ENCODE results near the gene OR51B4. TPM values are rescaled to one million over a fixed set of nuclear protein-coding genes. Genes with fewer than 3 reads are reported as not detected.
"Not testable (repeated sequence)": the region's sequence is repeated elsewhere in the genome, so short reads cannot be mapped to it uniquely, and the experiment has no call there.

OR51B4 gene
- total RNA-seq, result not detected

- POLR2A ChIA-PET, result no interaction called here
- no peaks in the 10 kb centered on the region for H3K4me1 Mint-ChIP-seq
- peaks cover 3% of the 10 kb centered on the region for H3K27me3 Mint-ChIP-seq
- DNase-seq, result no peak
- H3K27ac Mint-ChIP-seq, result no peak within 1 kb of the TSS
- H3K9me3 Mint-ChIP-seq, result no peaks in the 10 kb centered on the region
- no peaks in the 10 kb centered on the region for H3K36me3 Mint-ChIP-seq (ENCODE audit: low read depth)
- CTCF ChIA-PET, result no interaction called here
- no peak within 1 kb of the TSS for H3K4me3 Mint-ChIP-seq
These were observed at the start of gene OR51B4 for GRCh38 chr11:5301846-5302245. Gene OR51B4 (minus strand): TSS chr11:5301946. CDS start chr11:5301946, 0 bp downstream.

GRCh38 chr11:5351208-5351607, 49.5 kb upstream of the OR51B4 start, which contains the start of gene OR51B6:
Gene OR51B6 (plus strand): TSS chr11:5351508. CDS start chr11:5351508, 0 bp downstream.
- Mint-ChIP-seq H3K27me3 (no peaks in the 10 kb centered on the region), H3K36me3 (ENCODE audit: low read depth) (no peaks in the 10 kb centered on the region), H3K4me3 (no peak within 1 kb of the TSS), H3K27ac (no peak within 1 kb of the TSS), H3K9me3 (no peaks in the 10 kb centered on the region), H3K4me1 (no peaks in the 10 kb centered on the region)
- CTCF ChIA-PET, result no interaction called here
- no peak for DNase-seq
- POLR2A ChIA-PET, result no interaction called here

GRCh38 chr11:5349550-5349949, 47.8 kb upstream of the OR51B4 start:
- CTCF ChIA-PET, result no interaction called here
- no peaks in the 10 kb centered on the region for H3K9me3 Mint-ChIP-seq

GRCh38 chr11:5348551-5349194, 46.9 kb upstream of the OR51B4 start:
- CTCF ChIA-PET, result no interaction called here

More at GRCh38 chr11:5349550-5349949, 47.8 kb upstream of the OR51B4 start:
- POLR2A ChIA-PET, result no interaction called here
- no peaks in the 10 kb centered on the region for H3K4me1 Mint-ChIP-seq
- H3K36me3 Mint-ChIP-seq (ENCODE audit: low read depth), result no peaks in the 10 kb centered on the region
- H3K4me3 Mint-ChIP-seq, result no peak overlapping the region
- no peak for DNase-seq
- H3K27me3 Mint-ChIP-seq, result no peaks in the 10 kb centered on the region
- H3K27ac Mint-ChIP-seq, result no peak overlapping the region

GRCh38 chr11:5345831-5346230, 44.1 kb upstream of the OR51B4 start:
- POLR2A ChIA-PET, result no interaction called here
- CTCF ChIA-PET, result no interaction called here
- Mint-ChIP-seq H3K27me3 (no peaks in the 10 kb centered on the region), H3K4me3 (no peak overlapping the region), H3K4me1 (no peaks in the 10 kb centered on the region), H3K9me3 (no peaks in the 10 kb centered on the region), H3K27ac (no peak overlapping the region), H3K36me3 (ENCODE audit: low read depth) (no peaks in the 10 kb centered on the region)
- no peak for DNase-seq

More at GRCh38 chr11:5348551-5349194, 46.9 kb upstream of the OR51B4 start:
- no peaks in the 10 kb centered on the region for H3K27me3 Mint-ChIP-seq
- H3K36me3 Mint-ChIP-seq (ENCODE audit: low read depth), result no peaks in the 10 kb centered on the region
- H3K27ac Mint-ChIP-seq, result no peak overlapping the region
- no peak overlapping the region for H3K4me3 Mint-ChIP-seq
- no peaks in the 10 kb centered on the region for H3K4me1 Mint-ChIP-seq
- POLR2A ChIA-PET, result no interaction called here
- no peak for DNase-seq
- H3K9me3 Mint-ChIP-seq, result no peaks in the 10 kb centered on the region

GRCh38 chr11:5343474-5344335, 42.0 kb upstream of the OR51B4 start, which contains the start of gene OR51B5:
Gene OR51B5 (minus strand): TSS chr11:5343524. CDS start chr11:5343524, 0 bp downstream.
- H3K4me1 Mint-ChIP-seq, result no peaks in the 10 kb centered on the region

GRCh38 chr11:5339771-5340322, 38.1 kb upstream of the OR51B4 start:
- no peaks in the 10 kb centered on the region for H3K4me1 Mint-ChIP-seq
- H3K27me3 Mint-ChIP-seq, result no peaks in the 10 kb centered on the region
- no peak overlapping the region for H3K4me3 Mint-ChIP-seq
- ChIA-PET CTCF (no interaction called here), POLR2A (no interaction called here)
- DNase-seq, result no peak
- no peak overlapping the region for H3K27ac Mint-ChIP-seq
- no peaks in the 10 kb centered on the region for H3K36me3 Mint-ChIP-seq (ENCODE audit: low read depth)
- no peaks in the 10 kb centered on the region for H3K9me3 Mint-ChIP-seq

More at GRCh38 chr11:5343474-5344335, 42.0 kb upstream of the OR51B4 start, which contains the start of gene OR51B5:
- H3K27ac Mint-ChIP-seq, result no peak within 1 kb of the TSS
- no peaks in the 10 kb centered on the region for H3K9me3 Mint-ChIP-seq
- no peaks in the 10 kb centered on the region for H3K36me3 Mint-ChIP-seq (ENCODE audit: low read depth)
- CTCF ChIA-PET, result no interaction called here
- POLR2A ChIA-PET, result no interaction called here
- H3K4me3 Mint-ChIP-seq, result no peak within 1 kb of the TSS
- H3K27me3 Mint-ChIP-seq, result no peaks in the 10 kb centered on the region
- DNase-seq, result no peak

GRCh38 chr11:5337253-5337652, 35.5 kb upstream of the OR51B4 start:
- H3K27me3 Mint-ChIP-seq; CTCF ChIA-PET; H3K4me1 Mint-ChIP-seq; H3K36me3 Mint-ChIP-seq (ENCODE audit: low read depth); H3K9me3 Mint-ChIP-seq; DNase-seq; H3K4me3 Mint-ChIP-seq; H3K27ac Mint-ChIP-seq; POLR2A ChIA-PET: not testable (repeated sequence)

- H3K27ac Mint-ChIP-seq, result no peak overlapping the region
These were observed 34.6 kb upstream of the OR51B4 start for GRCh38 chr11:5336331-5336730.

GRCh38 chr11:5335170-5335569, 33.4 kb upstream of the OR51B4 start:
- Mint-ChIP-seq H3K36me3 (ENCODE audit: low read depth) (no peaks in the 10 kb centered on the region), H3K27ac (no peak overlapping the region), H3K4me1 (no peaks in the 10 kb centered on the region), H3K9me3 (no peaks in the 10 kb centered on the region), H3K27me3 (no peaks in the 10 kb centered on the region), H3K4me3 (no peak overlapping the region)
- CTCF ChIA-PET, result no interaction called here
- DNase-seq, result no peak
- POLR2A ChIA-PET, result no interaction called here

More at GRCh38 chr11:5336331-5336730, 34.6 kb upstream of the OR51B4 start:
- Mint-ChIP-seq H3K4me3 (no peak overlapping the region), H3K9me3 (no peaks in the 10 kb centered on the region), H3K27me3 (no peaks in the 10 kb centered on the region), H3K4me1 (no peaks in the 10 kb centered on the region), H3K36me3 (ENCODE audit: low read depth) (no peaks in the 10 kb centered on the region)
- POLR2A ChIA-PET, result no interaction called here
- CTCF ChIA-PET, result no interaction called here
- no peak for DNase-seq

- DNase-seq, result no peak
- Mint-ChIP-seq H3K36me3 (ENCODE audit: low read depth) (no peaks in the 10 kb centered on the region), H3K27me3 (no peaks in the 10 kb centered on the region), H3K9me3 (no peaks in the 10 kb centered on the region), H3K27ac (no peak within 1 kb of the TSS), H3K4me1 (no peaks in the 10 kb centered on the region), H3K4me3 (no peak within 1 kb of the TSS)
- ChIA-PET CTCF (no interaction called here), POLR2A (no interaction called here)
These were observed 22.5 kb upstream of the OR51B4 start, which contains the start of gene OR51B2 for GRCh38 chr11:5324197-5324596. Gene OR51B2 (minus strand): TSS chr11:5324297. CDS start chr11:5324297, 0 bp downstream.

- Mint-ChIP-seq H3K27ac (no peak overlapping the region), H3K4me3 (no peak overlapping the region), H3K27me3 (no peaks in the 10 kb centered on the region), H3K36me3 (ENCODE audit: low read depth) (no peaks in the 10 kb centered on the region), H3K4me1 (no peaks in the 10 kb centered on the region), H3K9me3 (no peaks in the 10 kb centered on the region)
- CTCF ChIA-PET, result no interaction called here
- DNase-seq, result no peak
- POLR2A ChIA-PET, result no interaction called here
These were observed 15.5 kb upstream of the OR51B4 start for GRCh38 chr11:5317292-5317691.

- H3K9me3 Mint-ChIP-seq; H3K4me1 Mint-ChIP-seq; H3K27ac Mint-ChIP-seq; DNase-seq; CTCF ChIA-PET; H3K4me3 Mint-ChIP-seq; POLR2A ChIA-PET; H3K36me3 Mint-ChIP-seq (ENCODE audit: low read depth); H3K27me3 Mint-ChIP-seq: not testable (repeated sequence)
These were observed 11.7 kb upstream of the OR51B4 start for GRCh38 chr11:5313326-5314023.

Measured in activated CD4-positive, alpha-beta memory T cell treated with anti-CD3 and anti-CD28 coated beads, Interleukin-2, amount 10 ng/mL, durations not matched to agents 7 days and 5 days (primary cell).